ENCODE measurements around the gene ACTRT2.

DNA sequence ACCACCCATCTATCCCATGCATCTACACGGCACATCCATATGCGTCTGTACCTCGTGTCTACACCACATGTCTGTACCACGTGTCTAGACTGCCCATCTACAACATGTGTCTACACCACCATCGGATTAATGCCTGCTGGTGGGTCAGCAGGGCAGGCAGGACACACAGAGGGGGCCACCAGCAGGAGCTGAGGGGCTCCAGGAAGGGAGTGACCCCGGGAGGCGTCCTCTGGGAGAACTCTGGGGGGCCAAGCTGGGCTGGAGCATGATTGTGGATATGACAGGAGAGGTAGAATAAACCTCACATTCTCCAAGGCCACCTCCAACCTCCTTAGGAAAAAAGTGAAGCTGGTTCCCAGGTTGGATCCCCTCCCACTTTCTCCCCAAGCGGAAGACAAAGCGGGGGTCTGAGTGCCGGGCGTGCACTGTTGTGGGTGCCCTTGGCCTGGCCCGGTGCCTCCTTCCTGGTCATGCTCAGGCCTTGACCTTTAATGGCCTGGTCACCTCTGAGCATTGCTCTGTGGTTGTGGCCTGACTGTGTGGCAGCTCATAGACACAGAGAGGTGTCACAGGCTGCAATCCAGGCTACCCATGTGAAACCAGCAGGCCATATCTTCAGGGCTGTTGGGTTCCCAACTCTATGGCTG lies 881 bp upstream of the ACTRT2 start:
- TF ChIP-seq POLR2A (IDR thresholded peaks at IDR 0.05; ENCODE audit: low read length): no peak
- TF ChIP-seq GATA1 (IDR thresholded peaks at IDR 0.05; ENCODE audit: low read depth, low read length): no peak
